ENCODE results near the gene LRRC14B. TPM values are rescaled to one million over a fixed set of nuclear protein-coding genes. Genes with fewer than 3 reads are reported as not detected.
"Not testable (repeated sequence)": the region's sequence is repeated elsewhere in the genome, so short reads cannot be mapped to it uniquely, and the experiment has no call there.

LRRC14B gene
- total and polyA plus RNA-seq, 2 experiments from 2014 or later = not detected

GRCh38 chr5:231661-232060, 40.4 kb downstream of the LRRC14B start:
- no peaks in the 10 kb centered on the region for H3K27me3 ChIP-seq (replicated peaks; ENCODE audit: insufficient read depth)
- TF ChIP-seq EZH2phosphoT487 (IDR thresholded peaks at IDR 0.05; ENCODE audit: insufficient read depth, low read depth) (no peak), EZH2 (IDR thresholded peaks at IDR 0.05; ENCODE audit: insufficient read depth, poor library complexity, severe bottlenecking) (no peak)
- H3K4me1 ChIP-seq (ENCODE audit: insufficient read depth) = no peaks in the 10 kb centered on the region
- H2AFZ ChIP-seq = no peak overlapping the region
- H3F3A ChIP-seq (ENCODE audit: insufficient read depth) = no peaks in the 10 kb centered on the region
- no peak for DNase-seq
- no peaks in the 10 kb centered on the region for H3K9me3 ChIP-seq (ENCODE audit: low read depth)
- no peak overlapping the region for H3K4me2 ChIP-seq (ENCODE audit: unreplicated experiment)
- H3K27ac ChIP-seq = no peak overlapping the region
- peaks cover 29% of the 10 kb centered on the region for H3K36me3 ChIP-seq (ENCODE audit: low read depth)
- no peak overlapping the region for H3K9ac ChIP-seq
- H4K20me1 ChIP-seq (ENCODE audit: insufficient read depth) = no peaks in the 10 kb centered on the region
- peaks cover 7% of the 10 kb centered on the region for H3K79me2 ChIP-seq (ENCODE audit: insufficient read depth)
- no peak overlapping the region for H3K4me3 ChIP-seq
- in situ Hi-C loops (cut with MboI) = no loop called here
- 89 to 95% methylated on average over 13 of the region's 13 CpGs for WGBS, 2 experiments (ENCODE audit: low coverage in 1 of 2, low lambda C conversion rate in 2 of 2, missing lambda C conversion rate in 2 of 2)
- H3K9me2 ChIP-seq (ENCODE audit: insufficient read depth) = no peaks in the 10 kb centered on the region

GRCh38 chr5:233426-233825, 42.1 kb downstream of the LRRC14B start:
- H3K4me1 ChIP-seq (ENCODE audit: insufficient read depth); DNase-seq; H3F3A ChIP-seq (ENCODE audit: insufficient read depth); H3K27me3 ChIP-seq (replicated peaks; ENCODE audit: insufficient read depth); H2AFZ ChIP-seq; H3K4me2 ChIP-seq (ENCODE audit: unreplicated experiment); H3K9ac ChIP-seq; in situ Hi-C loops (cut with MboI); H3K9me3 ChIP-seq (ENCODE audit: low read depth); H3K79me2 ChIP-seq (ENCODE audit: insufficient read depth); H3K27ac ChIP-seq; H3K4me3 ChIP-seq; H4K20me1 ChIP-seq (ENCODE audit: insufficient read depth); H3K9me2 ChIP-seq (ENCODE audit: insufficient read depth): not testable (repeated sequence)
- 94 to 96% methylated on average over 20 of the region's 20 CpGs for WGBS, 2 experiments (ENCODE audit: low coverage in 1 of 2, low lambda C conversion rate in 2 of 2, missing lambda C conversion rate in 2 of 2)
- H3K36me3 ChIP-seq (ENCODE audit: low read depth) = peaks cover 22% of the 10 kb centered on the region

- no peak overlapping the region for H2AFZ ChIP-seq
- no peak for TF ChIP-seq EZH2phosphoT487 (IDR thresholded peaks at IDR 0.05; ENCODE audit: insufficient read depth, low read depth)
- no peak for TF ChIP-seq EZH2 (IDR thresholded peaks at IDR 0.05; ENCODE audit: insufficient read depth, poor library complexity, severe bottlenecking)
- H3K9me3 ChIP-seq (ENCODE audit: low read depth) = no peaks in the 10 kb centered on the region
- no peak overlapping the region for H3K9ac ChIP-seq
- no peak overlapping the region for H3K4me3 ChIP-seq
- H3F3A ChIP-seq (ENCODE audit: insufficient read depth) = no peaks in the 10 kb centered on the region
- H3K9me2 ChIP-seq (ENCODE audit: insufficient read depth) = no peaks in the 10 kb centered on the region
- WGBS, 2 experiments (ENCODE audit: low coverage in 1 of 2, low lambda C conversion rate in 2 of 2, missing lambda C conversion rate in 2 of 2) = 97 to 99% methylated on average over 8 of the region's 8 CpGs
- no peaks in the 10 kb centered on the region for H3K27me3 ChIP-seq (replicated peaks; ENCODE audit: insufficient read depth)
- H3K79me2 ChIP-seq (ENCODE audit: insufficient read depth) = peaks cover 5% of the 10 kb centered on the region; the same call in 1 of the 2 replicates
- no peak for DNase-seq
- H3K4me2 ChIP-seq (ENCODE audit: unreplicated experiment) = no peak overlapping the region
- H3K27ac ChIP-seq = no peak overlapping the region
- H3K4me1 ChIP-seq (ENCODE audit: insufficient read depth) = no peaks in the 10 kb centered on the region
- in situ Hi-C loops (cut with MboI) = no loop called here
- H3K36me3 ChIP-seq (ENCODE audit: low read depth) = peaks cover 12% of the 10 kb centered on the region
- H4K20me1 ChIP-seq (ENCODE audit: insufficient read depth) = no peaks in the 10 kb centered on the region
Observed at GRCh38 chr5:234450-234849, 43.2 kb downstream of the LRRC14B start.

GRCh38 chr5:235527-235926, 44.2 kb downstream of the LRRC14B start:
- H4K20me1 ChIP-seq (ENCODE audit: insufficient read depth); DNase-seq; H3K9ac ChIP-seq; H3K36me3 ChIP-seq (ENCODE audit: low read depth); H3F3A ChIP-seq (ENCODE audit: insufficient read depth); H3K4me3 ChIP-seq; H3K79me2 ChIP-seq (ENCODE audit: insufficient read depth); in situ Hi-C loops (cut with MboI); H3K27ac ChIP-seq; H3K4me1 ChIP-seq (ENCODE audit: insufficient read depth); H3K4me2 ChIP-seq (ENCODE audit: unreplicated experiment); H2AFZ ChIP-seq; H3K27me3 ChIP-seq (replicated peaks; ENCODE audit: insufficient read depth); H3K9me3 ChIP-seq (ENCODE audit: low read depth); H3K9me2 ChIP-seq (ENCODE audit: insufficient read depth): not testable (repeated sequence)
- WGBS, 2 experiments (ENCODE audit: low coverage in 1 of 2, low lambda C conversion rate in 2 of 2, missing lambda C conversion rate in 2 of 2) = 88 to 91% methylated on average over 6 to 7 of the region's 9 CpGs

- DNase-seq; in situ Hi-C loops (cut with MboI): not testable (repeated sequence)
- peaks cover 10% of the 10 kb centered on the region for H3K36me3 ChIP-seq (ENCODE audit: low read depth)
Observed at GRCh38 chr5:237931-238330, 46.6 kb downstream of the LRRC14B start.

DNA sequence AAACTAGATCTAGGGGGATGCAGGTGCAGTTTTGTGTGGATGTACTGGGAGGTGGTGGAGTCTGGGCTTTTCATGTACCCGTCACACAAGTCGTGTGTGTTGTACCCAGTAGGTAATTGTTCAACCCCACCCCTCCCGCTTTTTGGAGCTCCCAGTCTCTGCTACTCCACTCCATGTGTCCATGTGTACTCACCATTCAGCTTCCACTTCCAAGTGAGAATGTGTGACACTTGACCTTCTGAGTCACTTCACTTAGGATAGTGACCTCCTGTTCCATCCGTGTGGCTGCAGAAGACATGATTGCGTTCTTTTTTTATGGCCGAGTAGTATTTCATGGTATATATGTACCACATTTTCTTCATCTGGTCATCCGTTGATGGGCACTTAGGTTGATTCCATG, 49.3 kb downstream of the LRRC14B start:
- H3K27me3 ChIP-seq (replicated peaks; ENCODE audit: insufficient read depth); H3K9me3 ChIP-seq (ENCODE audit: low read depth); H3K4me2 ChIP-seq (ENCODE audit: unreplicated experiment); H3K4me1 ChIP-seq (ENCODE audit: insufficient read depth); DNase-seq; in situ Hi-C loops (cut with MboI); H3K79me2 ChIP-seq (ENCODE audit: insufficient read depth); H3K9ac ChIP-seq; H3K4me3 ChIP-seq; H4K20me1 ChIP-seq (ENCODE audit: insufficient read depth); H3F3A ChIP-seq (ENCODE audit: insufficient read depth); H2AFZ ChIP-seq; H3K27ac ChIP-seq; H3K9me2 ChIP-seq (ENCODE audit: insufficient read depth): not testable (repeated sequence)
- peaks cover 11% of the 10 kb centered on the region for H3K36me3 ChIP-seq (ENCODE audit: low read depth)
- WGBS, 2 experiments (ENCODE audit: low coverage in 1 of 2, low lambda C conversion rate in 2 of 2, missing lambda C conversion rate in 2 of 2) = 96 to 97% methylated on average over 7 of the region's 7 CpGs

More at GRCh38 chr5:237931-238330, 46.6 kb downstream of the LRRC14B start:
- not testable (repeated sequence) for H3K9me3 ChIP-seq (ENCODE audit: low read depth); H3K9me2 ChIP-seq (ENCODE audit: insufficient read depth); H3K9ac ChIP-seq; H3K4me1 ChIP-seq (ENCODE audit: insufficient read depth); H3K27ac ChIP-seq; H2AFZ ChIP-seq; H3K79me2 ChIP-seq (ENCODE audit: insufficient read depth); H4K20me1 ChIP-seq (ENCODE audit: insufficient read depth); H3K4me2 ChIP-seq (ENCODE audit: unreplicated experiment); H3K4me3 ChIP-seq; H3F3A ChIP-seq (ENCODE audit: insufficient read depth); H3K27me3 ChIP-seq (replicated peaks; ENCODE audit: insufficient read depth)
- 97% methylated on average over 8 of the region's 8 CpGs for WGBS, 2 experiments (ENCODE audit: low coverage in 1 of 2, low lambda C conversion rate in 2 of 2, missing lambda C conversion rate in 2 of 2)

DNA sequence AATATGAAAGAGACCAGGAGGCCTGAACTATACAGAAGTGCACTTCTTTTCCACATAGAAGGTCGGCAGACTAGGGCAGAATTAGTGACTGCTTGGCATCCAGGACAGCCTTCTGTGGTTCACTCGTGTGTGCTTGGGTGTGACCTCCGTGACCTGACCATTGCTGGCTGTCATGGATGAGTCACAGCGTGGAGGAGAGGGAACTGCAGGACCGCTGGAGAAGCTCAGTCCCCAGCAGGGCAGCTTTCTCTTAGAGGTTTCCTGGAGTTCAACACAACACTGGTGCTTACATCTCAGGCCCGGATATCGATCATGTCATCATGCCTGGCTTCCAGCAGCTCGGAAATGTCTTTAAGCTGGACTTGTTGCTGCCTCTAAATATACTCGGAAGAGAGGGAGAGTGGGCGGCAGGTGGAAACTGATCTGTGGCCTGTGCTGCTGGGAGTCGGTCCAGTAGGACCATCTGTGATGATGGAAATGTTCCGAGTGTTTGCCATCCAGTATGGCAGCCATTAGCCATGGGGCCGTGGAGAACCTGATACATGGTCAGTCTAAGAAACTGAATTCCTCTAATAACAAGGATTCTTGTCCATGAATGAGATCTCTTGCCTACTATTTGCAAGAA, 49.9 kb downstream of the LRRC14B start:
- H3K9ac ChIP-seq; H3K4me1 ChIP-seq (ENCODE audit: insufficient read depth); H3K27ac ChIP-seq; H4K20me1 ChIP-seq (ENCODE audit: insufficient read depth); in situ Hi-C loops (cut with MboI); H3K9me2 ChIP-seq (ENCODE audit: insufficient read depth); H3K4me2 ChIP-seq (ENCODE audit: unreplicated experiment); H3K4me3 ChIP-seq; H2AFZ ChIP-seq; H3K79me2 ChIP-seq (ENCODE audit: insufficient read depth); H3K27me3 ChIP-seq (replicated peaks; ENCODE audit: insufficient read depth); H3K9me3 ChIP-seq (ENCODE audit: low read depth); DNase-seq; H3F3A ChIP-seq (ENCODE audit: insufficient read depth): not testable (repeated sequence)
- peaks cover 15% of the 10 kb centered on the region for H3K36me3 ChIP-seq (ENCODE audit: low read depth)
- WGBS, 2 experiments (ENCODE audit: low coverage in 1 of 2, low lambda C conversion rate in 2 of 2, missing lambda C conversion rate in 2 of 2) = 95 to 97% methylated on average over 13 of the region's 13 CpGs
